ENCODE measurements around the gene ST6GAL1.

DNA sequence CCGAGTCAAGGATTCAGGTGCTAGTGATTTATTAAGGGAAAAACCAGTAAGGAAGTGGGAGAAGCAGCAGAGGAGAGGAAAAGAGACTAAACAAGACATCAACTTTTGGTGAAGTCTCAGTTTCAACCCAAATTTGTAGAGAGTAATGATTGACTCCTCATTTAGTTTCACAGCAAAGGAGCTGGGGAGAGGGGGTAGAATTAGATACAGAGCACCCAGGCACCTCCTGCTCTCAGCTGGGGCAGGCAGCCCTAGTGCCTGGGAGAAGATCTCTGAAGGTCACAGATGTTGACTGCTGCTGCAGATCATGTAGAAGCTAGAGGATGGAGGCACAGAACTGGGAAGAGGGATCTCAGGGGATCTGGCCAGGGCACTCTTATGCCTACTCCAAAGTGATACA is 179.8 kb downstream of the ST6GAL1 start:
- TF ChIP-seq, protein P1, sequence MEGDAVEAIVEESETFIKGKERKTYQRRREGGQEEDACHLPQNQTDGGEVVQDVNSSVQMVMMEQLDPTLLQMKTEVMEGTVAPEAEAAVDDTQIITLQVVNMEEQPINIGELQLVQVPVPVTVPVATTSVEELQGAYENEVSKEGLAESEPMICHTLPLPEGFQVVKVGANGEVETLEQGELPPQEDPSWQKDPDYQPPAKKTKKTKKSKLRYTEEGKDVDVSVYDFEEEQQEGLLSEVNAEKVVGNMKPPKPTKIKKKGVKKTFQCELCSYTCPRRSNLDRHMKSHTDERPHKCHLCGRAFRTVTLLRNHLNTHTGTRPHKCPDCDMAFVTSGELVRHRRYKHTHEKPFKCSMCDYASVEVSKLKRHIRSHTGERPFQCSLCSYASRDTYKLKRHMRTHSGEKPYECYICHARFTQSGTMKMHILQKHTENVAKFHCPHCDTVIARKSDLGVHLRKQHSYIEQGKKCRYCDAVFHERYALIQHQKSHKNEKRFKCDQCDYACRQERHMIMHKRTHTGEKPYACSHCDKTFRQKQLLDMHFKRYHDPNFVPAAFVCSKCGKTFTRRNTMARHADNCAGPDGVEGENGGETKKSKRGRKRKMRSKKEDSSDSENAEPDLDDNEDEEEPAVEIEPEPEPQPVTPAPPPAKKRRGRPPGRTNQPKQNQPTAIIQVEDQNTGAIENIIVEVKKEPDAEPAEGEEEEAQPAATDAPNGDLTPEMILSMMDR (IDR thresholded peaks at IDR 0.05) = no peak
- no peak for TF ChIP-seq POLR2A (IDR thresholded peaks at IDR 0.05)
- no peak for TF ChIP-seq EP300 (IDR thresholded peaks at IDR 0.05)
- TF ChIP-seq POLR2AphosphoS5 (IDR thresholded peaks at IDR 0.05) = no peak
